ENCODE results near the gene PRDM16. TPM values are rescaled to one million over a fixed set of nuclear protein-coding genes. Genes with fewer than 3 reads are reported as not detected.

The PRDM16 gene
- total RNA-seq, 1 experiment from 2014 or later, result 0.17 TPM

GRCh38 chr1:3335754-3336640 is 267.0 kb downstream of the PRDM16 start:
- H3K36me3 Mint-ChIP-seq (ENCODE audit: insufficient read depth in 1 of 3, low read depth in 3 of 3), result no peaks in the 10 kb centered on the region; a peak in 1 of 7 replicates
- no peak overlapping the region for H2BK15ac ChIP-seq (ENCODE audit: low read depth, low read length)
- no peak overlapping the region for H2BK20ac ChIP-seq (ENCODE audit: low read depth, low read length, poor library complexity, severe bottlenecking)
- WGBS (ENCODE audit: extremely low coverage, insufficient read length, low lambda C conversion rate), result no CpG with 5 or more reads among the region's 15 CpGs
- H3T11ph ChIP-seq (ENCODE audit: low read length), result no peak overlapping the region
- no peak overlapping the region for H3K56ac ChIP-seq (ENCODE audit: insufficient read length, low read depth, low read length)
- H4K8ac ChIP-seq (replicated peaks; ENCODE audit: insufficient read length, low read depth, low read length), result no peak overlapping the region
- no peak overlapping the region for H3K27ac ChIP-seq (ENCODE audit: insufficient read length, low read depth, low read length)
- H3K4me1 Mint-ChIP-seq, result peaks cover 0 to 9% of the 10 kb centered on the region in 2 experiments; a peak in 2 of 4 replicates
- H2AFZ ChIP-seq (ENCODE audit: low read length), result no peak overlapping the region
- no peaks in the 10 kb centered on the region for H3K27me3 Mint-ChIP-seq (ENCODE audit: low read depth)
- H3K9me3 ChIP-seq (ENCODE audit: control insufficient read depth, low read depth, low read length), result no peaks in the 10 kb centered on the region
- no peaks in the 10 kb centered on the region for H3K79me2 ChIP-seq (ENCODE audit: insufficient read depth, low read length)
- H3K4me2 ChIP-seq (ENCODE audit: insufficient read depth, insufficient read length, low read length), result no peak overlapping the region
- no peak overlapping the region for H3K9ac ChIP-seq (ENCODE audit: extremely low read depth, insufficient read length, low read length)
- H3K4me1 ChIP-seq (ENCODE audit: insufficient read depth, low read length), result no peaks in the 10 kb centered on the region
- no peak for TF ChIP-seq CTCF (conservative IDR thresholded peaks at IDR 0.05)
- H2BK5ac ChIP-seq (ENCODE audit: insufficient read length, low read length), result no peak overlapping the region
- H3K4me3 Mint-ChIP-seq, result no peak overlapping the region
- no peak overlapping the region for H4K5ac ChIP-seq (ENCODE audit: insufficient read length, low read depth, low read length)
- H3K14ac ChIP-seq (ENCODE audit: insufficient read depth, low read length), result no peak overlapping the region
- no peak overlapping the region for H3K4ac ChIP-seq (ENCODE audit: low read depth, low read length)
- H2BK120ac ChIP-seq (ENCODE audit: low read depth, low read length, poor library complexity, severe bottlenecking), result no peak overlapping the region
- H3K79me1 ChIP-seq (ENCODE audit: insufficient read depth, low read depth, low read length, poor library complexity, severe bottlenecking), result no peaks in the 10 kb centered on the region
- H4K20me1 ChIP-seq (ENCODE audit: control insufficient read depth, insufficient read depth, insufficient read length), result no peaks in the 10 kb centered on the region
- no peak overlapping the region for H3K23ac ChIP-seq (ENCODE audit: insufficient read length, low read depth, low read length)
- H2AK5ac ChIP-seq (ENCODE audit: insufficient read length, low read length), result no peak overlapping the region
- H4K91ac ChIP-seq (ENCODE audit: insufficient read length, low read depth, low read length), result no peak overlapping the region
- no peaks in the 10 kb centered on the region for H3K27me3 ChIP-seq (ENCODE audit: insufficient read depth, low read length)
- no peaks in the 10 kb centered on the region for H3K23me2 ChIP-seq (ENCODE audit: insufficient read length, low read depth, low read length, poor library complexity, severe bottlenecking)
- no peak overlapping the region for H3K18ac ChIP-seq (ENCODE audit: insufficient read length, low read depth, low read length)
- H2BK12ac ChIP-seq (ENCODE audit: insufficient read length, low read depth, low read length), result no peak overlapping the region
- DNase-seq, result no peak
- H3K27ac Mint-ChIP-seq, result no peak overlapping the region
- no peaks in the 10 kb centered on the region for H3K9me3 Mint-ChIP-seq

Measured in H9 (cell line).